ENCODE results near the gene STOML3.

STOML3 gene

DNA sequence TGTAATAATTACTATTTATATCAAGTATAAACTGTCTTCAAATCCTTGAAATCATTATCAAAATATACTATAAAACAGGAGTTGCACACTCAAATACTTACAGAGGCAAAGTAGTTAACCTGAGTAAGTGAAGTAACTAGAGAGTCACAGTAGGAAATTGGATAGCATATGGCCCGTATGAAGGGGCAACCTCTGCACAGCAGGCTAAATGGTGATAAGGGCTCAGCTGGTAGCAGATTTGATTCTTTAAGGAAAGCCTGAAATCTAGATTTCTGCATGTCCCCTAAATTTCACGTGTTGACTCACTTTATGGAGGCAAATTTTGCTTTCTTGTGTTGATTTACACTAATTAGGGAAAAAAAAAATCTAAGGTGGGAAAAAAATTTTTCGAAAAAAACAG, 46.4 kb downstream of the STOML3 start:
- no peak for DNase-seq (ENCODE audit: low spot score)
- POLR2A ChIA-PET (ENCODE audit: low non-redundant PET), result no interaction called here
- CTCF ChIA-PET, result no interaction called here
- TF ChIP-seq, protein P1, sequence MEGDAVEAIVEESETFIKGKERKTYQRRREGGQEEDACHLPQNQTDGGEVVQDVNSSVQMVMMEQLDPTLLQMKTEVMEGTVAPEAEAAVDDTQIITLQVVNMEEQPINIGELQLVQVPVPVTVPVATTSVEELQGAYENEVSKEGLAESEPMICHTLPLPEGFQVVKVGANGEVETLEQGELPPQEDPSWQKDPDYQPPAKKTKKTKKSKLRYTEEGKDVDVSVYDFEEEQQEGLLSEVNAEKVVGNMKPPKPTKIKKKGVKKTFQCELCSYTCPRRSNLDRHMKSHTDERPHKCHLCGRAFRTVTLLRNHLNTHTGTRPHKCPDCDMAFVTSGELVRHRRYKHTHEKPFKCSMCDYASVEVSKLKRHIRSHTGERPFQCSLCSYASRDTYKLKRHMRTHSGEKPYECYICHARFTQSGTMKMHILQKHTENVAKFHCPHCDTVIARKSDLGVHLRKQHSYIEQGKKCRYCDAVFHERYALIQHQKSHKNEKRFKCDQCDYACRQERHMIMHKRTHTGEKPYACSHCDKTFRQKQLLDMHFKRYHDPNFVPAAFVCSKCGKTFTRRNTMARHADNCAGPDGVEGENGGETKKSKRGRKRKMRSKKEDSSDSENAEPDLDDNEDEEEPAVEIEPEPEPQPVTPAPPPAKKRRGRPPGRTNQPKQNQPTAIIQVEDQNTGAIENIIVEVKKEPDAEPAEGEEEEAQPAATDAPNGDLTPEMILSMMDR (conservative IDR thresholded peaks at IDR 0.05; ENCODE audit: low read depth), result no peak
- no peak overlapping the region for H3K27ac ChIP-seq

DNA sequence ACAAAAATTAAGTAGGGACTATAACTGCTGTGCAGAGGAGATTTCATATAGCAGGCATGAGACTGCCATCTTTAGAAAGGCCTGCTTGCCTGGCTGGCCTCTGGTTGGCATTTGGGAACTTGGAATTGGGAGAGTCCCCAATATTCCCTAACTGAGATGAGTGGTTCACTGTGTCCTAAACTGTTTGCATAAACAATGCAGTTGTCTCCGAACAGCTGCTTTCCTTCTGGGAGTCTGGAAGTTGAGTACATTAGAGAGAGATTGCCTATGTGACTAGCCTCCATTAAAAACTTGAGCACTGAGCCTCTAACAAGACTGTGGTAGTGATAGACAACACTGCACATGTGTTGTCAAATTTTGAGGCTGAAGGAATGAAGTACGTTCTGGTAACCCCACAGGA, 47.4 kb downstream of the STOML3 start:
- CTCF ChIA-PET, result interaction anchor here (0.5 kb wide), 1 partner anchor 546 kb away, joined by 6 read pairs; no protein-coding TSS in a partner anchor
- POLR2A ChIA-PET (ENCODE audit: low non-redundant PET), result no interaction called here
- no peak for DNase-seq (ENCODE audit: low spot score)
- H3K27ac ChIP-seq, result no peak overlapping the region
- TF ChIP-seq, protein P1 (conservative IDR thresholded peaks at IDR 0.05; ENCODE audit: low read depth), result no peak

DNA sequence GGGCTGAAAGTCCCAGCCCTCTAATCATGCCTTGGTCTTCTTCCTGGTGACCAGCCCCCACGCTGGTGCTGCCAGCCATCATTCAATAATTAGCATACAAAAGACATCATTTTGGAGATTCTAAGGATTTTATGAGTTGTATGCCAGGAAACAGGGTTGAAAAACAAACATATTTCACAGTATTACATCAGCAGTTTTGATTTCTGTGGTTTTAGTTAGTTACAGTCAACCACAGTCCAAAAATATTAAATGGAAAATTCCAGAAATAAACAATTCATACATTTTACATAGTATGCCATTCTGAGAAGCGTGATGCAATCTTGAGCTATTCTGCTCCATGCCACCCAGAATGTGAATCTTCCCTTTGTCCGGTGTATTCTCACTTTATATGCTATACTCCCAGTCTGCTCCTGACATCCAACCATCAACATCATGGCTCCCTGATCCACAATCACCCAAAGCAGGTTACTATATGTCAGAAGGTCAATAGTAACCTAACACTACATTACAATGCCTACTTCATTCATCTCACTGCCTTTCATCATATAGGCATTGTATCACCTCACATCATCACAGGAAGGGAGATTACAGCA, 49.2 kb downstream of the STOML3 start:
- no peak overlapping the region for H3K27ac ChIP-seq
- no peak for DNase-seq (ENCODE audit: low spot score)
- CTCF ChIA-PET, result interaction anchor here (0.5 kb wide), 1 partner anchor 135 kb away, joined by 3 read pairs; no protein-coding TSS in a partner anchor

DNA sequence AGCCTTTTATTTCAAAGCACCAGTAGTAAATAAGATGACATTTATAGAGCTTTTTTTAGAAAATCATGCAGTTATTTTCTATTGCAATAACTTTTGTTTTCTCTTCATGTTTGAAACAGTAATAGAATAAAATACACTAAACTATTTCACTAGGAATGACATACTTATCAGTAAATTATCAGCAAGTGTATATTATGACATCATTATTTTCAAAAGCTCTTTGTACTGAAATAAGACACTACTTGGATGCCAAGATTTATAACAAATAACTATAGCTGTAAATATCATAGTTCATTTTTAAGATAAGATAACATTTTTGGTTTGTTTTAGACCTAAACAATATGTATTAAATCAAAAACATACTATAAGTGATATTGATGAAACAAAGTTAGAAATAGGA, 56.8 kb downstream of the STOML3 start:
- no peak for DNase-seq (ENCODE audit: low spot score)
- no peak overlapping the region for H3K27ac ChIP-seq
- ChIA-PET POLR2A (ENCODE audit: low non-redundant PET) (no interaction called here), CTCF (interaction anchor here (0.6 kb wide), 1 partner anchor 49 kb away, joined by 3 read pairs; no protein-coding TSS in a partner anchor)
- TF ChIP-seq, protein P1 (conservative IDR thresholded peaks at IDR 0.05; ENCODE audit: low read depth), result no peak

More for the DNA sequence above, 49.2 kb downstream of the STOML3 start:
- TF ChIP-seq, protein P1 (conservative IDR thresholded peaks at IDR 0.05; ENCODE audit: low read depth), result no peak
- POLR2A ChIA-PET (ENCODE audit: low non-redundant PET), result no interaction called here

DNA sequence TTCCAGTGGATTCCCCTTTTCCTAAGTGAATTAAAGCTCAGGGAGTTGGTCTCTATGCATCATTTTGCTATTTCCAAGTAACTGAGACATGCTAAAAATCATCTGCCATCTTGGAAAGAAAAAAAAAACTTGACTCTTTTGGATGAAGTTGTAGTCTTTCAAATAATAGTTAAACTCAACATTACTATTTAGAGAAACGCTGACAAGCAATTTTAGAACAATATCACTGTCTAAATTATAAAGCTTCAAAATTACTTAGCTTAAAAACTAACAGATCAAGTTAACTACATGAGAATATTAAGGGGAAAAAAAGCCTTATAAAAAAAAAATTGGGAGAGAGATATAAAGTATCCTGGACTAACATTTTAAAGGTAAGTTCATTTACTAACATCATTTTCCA, 68.5 kb downstream of the STOML3 start:
- TF ChIP-seq, protein P1 (conservative IDR thresholded peaks at IDR 0.05; ENCODE audit: low read depth), result no peak
- no peak overlapping the region for H3K27ac ChIP-seq
- POLR2A ChIA-PET (ENCODE audit: low non-redundant PET), result no interaction called here
- CTCF ChIA-PET, result interaction anchor here (0.6 to 0.7 kb wide), 2 partner anchors 59 to 636 kb away, joined by 3 to 4 read pairs; no protein-coding TSS in a partner anchor
- no peak for DNase-seq (ENCODE audit: low spot score)

DNA sequence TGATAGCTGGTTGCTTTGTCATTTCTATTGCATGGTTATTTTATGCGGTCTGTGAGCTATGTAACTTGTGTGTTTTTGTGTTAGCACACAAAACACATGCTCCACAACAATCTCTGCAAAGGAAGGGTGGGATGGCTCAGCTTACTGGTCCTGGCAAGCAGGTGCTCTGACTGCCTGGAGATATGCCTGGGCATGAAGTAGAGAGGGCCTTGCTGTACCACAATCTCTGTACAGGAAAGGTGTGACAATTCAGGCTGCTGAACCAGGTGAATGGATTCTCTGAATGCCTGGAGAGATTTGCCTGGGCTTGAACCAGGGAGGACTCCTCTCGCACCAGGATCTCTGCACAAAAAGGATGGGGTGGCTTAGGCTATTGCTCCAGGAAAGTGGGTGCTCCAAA, 69.5 kb downstream of the STOML3 start:
- POLR2A ChIA-PET (ENCODE audit: low non-redundant PET), result no interaction called here
- TF ChIP-seq, protein P1 (conservative IDR thresholded peaks at IDR 0.05; ENCODE audit: low read depth), result no peak
- DNase-seq (ENCODE audit: low spot score), result no peak
- no peak overlapping the region for H3K27ac ChIP-seq
- CTCF ChIA-PET, result no interaction called here

All from RWPE1 (cell line).